Measurements from ENCODE around the gene ATF3. TPM values are rescaled to one million over a fixed set of nuclear protein-coding genes. Genes with fewer than 3 reads are reported as not detected.

The ATF3 gene, protein sequence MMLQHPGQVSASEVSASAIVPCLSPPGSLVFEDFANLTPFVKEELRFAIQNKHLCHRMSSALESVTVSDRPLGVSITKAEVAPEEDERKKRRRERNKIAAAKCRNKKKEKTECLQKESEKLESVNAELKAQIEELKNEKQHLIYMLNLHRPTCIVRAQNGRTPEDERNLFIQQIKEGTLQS
- 24.2 to 40.7 TPM (median 32.7 TPM) in 5 replicates for total RNA-seq (2022; extraction: Qiagen RNA extraction; ENCODE audit: low read depth)

DNA sequence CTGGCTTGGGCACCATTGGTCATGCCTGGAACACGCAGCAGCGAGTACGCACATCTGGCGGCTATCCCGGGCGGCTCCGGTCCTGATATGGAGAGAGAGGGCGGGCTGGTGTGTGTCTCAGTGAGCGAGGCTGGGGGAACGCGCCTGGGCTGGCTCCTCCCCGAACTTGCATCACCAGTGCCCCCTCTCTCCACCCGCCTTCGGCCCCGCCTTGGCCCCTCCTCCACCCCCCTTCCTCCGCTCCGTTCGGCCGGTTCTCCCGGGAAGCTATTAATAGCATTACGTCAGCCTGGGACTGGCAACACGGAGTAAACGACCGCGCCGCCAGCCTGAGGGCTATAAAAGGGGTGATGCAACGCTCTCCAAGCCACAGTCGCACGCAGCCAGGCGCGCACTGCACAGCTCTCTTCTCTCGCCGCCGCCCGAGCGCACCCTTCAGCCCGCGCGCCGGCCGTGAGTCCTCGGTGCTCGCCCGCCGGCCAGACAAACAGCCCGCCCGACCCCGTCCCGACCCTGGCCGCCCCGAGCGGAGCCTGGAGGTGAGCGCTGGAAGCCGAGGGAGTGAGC lies at the start of gene ATF3:
Gene ATF3, plus strand, starts transcription at position 370 of the 567 bp plus-strand sequence. CDS start 6,261 bp downstream, outside the sequence.

Other genes starting within 250 kb of the ATF3 start
- 19.0 to 23.8 TPM (median 22.3 TPM) in 5 replicates for gene PACC1, start 193.9 kb upstream of the ATF3 start, total RNA-seq (2022; extraction: Qiagen RNA extraction; ENCODE audit: low read depth)
- 81.4 to 140 TPM (median 137 TPM) in 5 replicates for gene NENF, start 175.8 kb upstream of the ATF3 start, total RNA-seq (2022; extraction: Qiagen RNA extraction; ENCODE audit: low read depth)
- 20.8 to 32.0 TPM (median 31.4 TPM) in 5 replicates for gene BATF3, start 91.1 kb downstream of the ATF3 start, total RNA-seq (2022; extraction: Qiagen RNA extraction; ENCODE audit: low read depth)
- gene NSL1, start 183.0 kb downstream of the ATF3 start, total RNA-seq (2022; extraction: Qiagen RNA extraction; ENCODE audit: low read depth): 27.6 to 43.3 TPM (median 30.5 TPM) in 5 replicates
- 9.4 to 15.2 TPM (median 13.7 TPM) in 5 replicates for gene TATDN3, start 183.1 kb downstream of the ATF3 start, total RNA-seq (2022; extraction: Qiagen RNA extraction; ENCODE audit: low read depth)
- 0.17 TPM in 1 of 5 replicates, not detected in the others for gene SPATA45, start 238.9 kb downstream of the ATF3 start, total RNA-seq (2022; extraction: Qiagen RNA extraction; ENCODE audit: low read depth)
- 14.6 to 21.0 TPM (median 16.0 TPM) in 5 replicates for gene FLVCR1, start 249.5 kb downstream of the ATF3 start, total RNA-seq (2022; extraction: Qiagen RNA extraction; ENCODE audit: low read depth)

Data from A549 treated with CpdA at 1 μM for 4 hours (cell line).